NT2/D1 (cell line): ENCODE measurements around the gene ETFA.

Source experiments
- YY1 ChIP-seq: IDR thresholded peaks from 2 replicates; pipeline ENCODE4 v1.6.1; 2011; ENCODE audit not compliant: insufficient read length, insufficient read depth
- ZNF274 ChIP-seq: IDR thresholded peaks from 2 replicates; pipeline ENCODE4 v1.6.1; 2011; ENCODE audit warnings: mild to moderate bottlenecking, low read depth, low read length

DNA sequence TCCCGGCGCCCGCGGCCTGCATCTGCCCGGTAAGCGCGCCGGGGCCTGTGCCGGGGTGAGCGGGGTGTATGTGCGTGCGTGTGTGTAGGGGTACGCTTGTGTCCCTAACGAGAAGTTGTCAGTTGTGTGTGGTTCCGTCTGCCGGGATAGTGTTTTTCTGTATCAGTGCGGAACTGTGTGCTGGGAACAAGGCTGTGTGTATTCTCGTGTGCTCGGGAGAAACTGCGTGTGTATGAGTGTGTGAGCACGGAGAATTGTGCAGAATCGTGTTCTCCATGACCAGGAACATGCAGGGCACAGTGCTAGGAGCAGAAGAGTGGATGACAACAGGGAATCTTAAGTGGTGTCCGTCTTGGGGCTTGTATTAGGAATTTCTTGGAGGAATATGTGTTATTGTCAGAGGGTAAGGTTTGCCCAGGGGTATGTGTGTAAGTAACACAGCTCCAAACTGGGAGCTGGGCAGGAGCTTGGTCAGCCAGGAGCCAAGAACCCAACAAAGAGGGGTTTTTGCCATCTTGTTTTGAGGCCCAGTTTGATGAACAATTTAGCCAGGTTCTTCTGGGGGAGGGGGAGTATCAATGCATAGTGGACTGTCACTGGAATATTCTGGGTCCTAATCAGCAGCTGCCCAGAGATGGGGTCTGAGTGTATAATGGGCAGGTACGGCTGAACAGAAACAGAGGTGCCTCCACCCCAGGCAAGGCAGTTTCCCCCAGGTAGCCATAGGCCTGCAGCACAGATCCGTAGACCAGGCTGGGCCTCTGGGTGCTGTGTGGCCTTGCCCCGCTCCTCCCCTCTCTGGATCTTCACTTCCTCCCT, 27.4 kb upstream of the ETFA start:
- TF ChIP-seq ZNF274 (no peak), YY1 (no peak)
